K562 (cell line): ENCODE data around the gene ADCY4. TPM values are rescaled to one million over a fixed set of nuclear protein-coding genes. Genes with fewer than 3 reads are reported as not detected.

ENCODE experiments used
- AFF1 ChIP-seq, 2 experiments: fragments of 450-650 bp; IDR thresholded peaks; 2 replicates each; pipeline ENCODE4 v1.6.1; 2018; ENCODE audit warnings: mild to moderate bottlenecking in 2 of 2, low read depth in 1 of 2; ENCODE audit not compliant: partially characterized antibody in 2 of 2
- ATF4 ChIP-seq: fragments of 450-650 bp; formaldehyde crosslinking; IDR thresholded peaks from 2 replicates; pipeline ENCODE4 v1.4.0; 2022; ENCODE audit warnings: mild to moderate bottlenecking, moderate library complexity
- CBFB ChIP-seq: sonication (generic); formaldehyde crosslinking; IDR thresholded peaks from 2 replicates; pipeline ENCODE4 v1.4.0; 2020; ENCODE audit warnings: mild to moderate bottlenecking, missing genetic modification reagents
- CBX8 ChIP-seq: fragments of 200-600 bp; sonication (generic); IDR thresholded peaks from 2 replicates; pipeline ENCODE4 v1.6.1; 2012; ENCODE audit warnings: borderline replicate concordance, mixed run types, low read depth, mild to moderate bottlenecking, moderate library complexity, mixed read lengths, low read length, control low read depth, inconsistent platforms; ENCODE audit not compliant: poor library complexity, severe bottlenecking; ENCODE audit errors: extremely low read depth
- LCOR ChIP-seq: sonication (generic); formaldehyde crosslinking; IDR thresholded peaks from 2 replicates; pipeline ENCODE4 v1.8.0; 2022; ENCODE audit warnings: mild to moderate bottlenecking, missing genetic modification reagents
- MCM3 ChIP-seq: fragments of 450-650 bp; IDR thresholded peaks from 2 replicates; pipeline ENCODE4 v1.6.1; 2016
- MITF ChIP-seq: IDR thresholded peaks from 2 replicates; pipeline ENCODE4 v1.6.1; 2014; ENCODE audit warnings: antibody characterized with exemption
- NFXL1 ChIP-seq: fragments of 450-650 bp; formaldehyde crosslinking; IDR thresholded peaks from 2 replicates; pipeline ENCODE4 v1.4.0; 2021; ENCODE audit warnings: mild to moderate bottlenecking
- POLR3A ChIP-seq: IDR thresholded peaks from 2 replicates; pipeline ENCODE4 v1.6.1; 2011; ENCODE audit warnings: borderline replicate concordance, mild to moderate bottlenecking, moderate library complexity; ENCODE audit not compliant: insufficient read length, insufficient read depth; ENCODE audit errors: extremely low read depth
- RBM39 ChIP-seq: fragments of 200-400 bp; formaldehyde crosslinking; optimal IDR thresholded peaks from 2 replicates; pipeline ENCODE3; 2018; ENCODE audit warnings: low read depth, low read length
- SMAD1 ChIP-seq: fragments of 150-350 bp; IDR thresholded peaks from 2 replicates; pipeline ENCODE4 v1.6.1; 2014; ENCODE audit warnings: low read length, low read depth; ENCODE audit not compliant: partially characterized antibody
- SRSF1 ChIP-seq: fragments of 200-400 bp; formaldehyde crosslinking; IDR thresholded peaks from 2 replicates; pipeline ENCODE4 v1.6.1; 2017; ENCODE audit warnings: mild to moderate bottlenecking, low read depth, low read length, moderate library complexity
- TEAD4 ChIP-seq, 2 experiments: sonication (generic) in 1 of 2; formaldehyde crosslinking in 1 of 2; IDR thresholded peaks; 2 replicates each; pipeline versions ENCODE4 v1.6.1 to v1.8.0; 2012 to 2022; ENCODE audit warnings: borderline replicate concordance in 1 of 2, inconsistent platforms in 1 of 2, low read length in 1 of 2, mild to moderate bottlenecking in 1 of 2, missing genetic modification reagents in 1 of 2
- TSC22D4 ChIP-seq: fragments of 450-650 bp; IDR thresholded peaks from 2 replicates; pipeline ENCODE4 v1.6.1; 2016; ENCODE audit warnings: missing genetic modification characterization, missing biosample characterization, control low read depth
- ZBTB49 ChIP-seq: sonication (generic); formaldehyde crosslinking; IDR thresholded peaks from 2 replicates; pipeline ENCODE4 v1.8.0; 2022; ENCODE audit warnings: missing genetic modification reagents, mild to moderate bottlenecking, borderline replicate concordance
- ZNF445 ChIP-seq: fragments of 250-450 bp; sonication (Bioruptor Pico); IDR thresholded peaks from 2 replicates; pipeline ENCODE4 v1.4.0; 2020; ENCODE audit warnings: low read depth, mild to moderate bottlenecking, moderate library complexity
- polyA plus RNA-seq, 8 experiments: library from polyadenylated mRNA; depleted of rRNA in 4 of 8; stranded (reverse) in 5 of 8; unstranded in 3 of 8; fragments of >200 nt; fragmentation: Nextera tagmentation in 2 of 8; fragmentation: Illumina TruSeq in 1 of 8; extraction: Ambion mirVana in 2 of 8; extraction: Trizol in 1 of 8; gene quantifications; 2 replicates each; pipeline versions ENCODE4 v1.2.1 to v1.2.3, GENCODE V29; 2011 to 2014; ENCODE audit warnings: inconsistent platforms in 1 of 8, missing spikeins in 1 of 8
- total RNA-seq, 7 experiments: library from RNA; depleted of rRNA in 6 of 7; stranded (reverse); fragments of >200 nt in 6 of 7; fragmentation: Illumina TruSeq in 2 of 7; extraction: Trizol in 2 of 7; gene quantifications; 2 replicates each; pipeline versions ENCODE4 v1.2.1 to v1.2.3, GENCODE V29; 2011 to 2021; ENCODE audit warnings: low replicate concordance in 1 of 7
- TF ChIP-seq, protein P1 (sequence below): sonication (generic); formaldehyde crosslinking; IDR thresholded peaks from 2 replicates; pipeline ENCODE4 v1.8.0; 2022; ENCODE audit warnings: mild to moderate bottlenecking, missing genetic modification reagents

The ADCY4 gene
- total and polyA plus RNA-seq, 9 of the 15 experiments (the other 6 are each of a cell fraction or from before 2014, with no cell fraction given), result 0.04 to 0.31 (median 0.15) TPM; not detected in 2

DNA sequence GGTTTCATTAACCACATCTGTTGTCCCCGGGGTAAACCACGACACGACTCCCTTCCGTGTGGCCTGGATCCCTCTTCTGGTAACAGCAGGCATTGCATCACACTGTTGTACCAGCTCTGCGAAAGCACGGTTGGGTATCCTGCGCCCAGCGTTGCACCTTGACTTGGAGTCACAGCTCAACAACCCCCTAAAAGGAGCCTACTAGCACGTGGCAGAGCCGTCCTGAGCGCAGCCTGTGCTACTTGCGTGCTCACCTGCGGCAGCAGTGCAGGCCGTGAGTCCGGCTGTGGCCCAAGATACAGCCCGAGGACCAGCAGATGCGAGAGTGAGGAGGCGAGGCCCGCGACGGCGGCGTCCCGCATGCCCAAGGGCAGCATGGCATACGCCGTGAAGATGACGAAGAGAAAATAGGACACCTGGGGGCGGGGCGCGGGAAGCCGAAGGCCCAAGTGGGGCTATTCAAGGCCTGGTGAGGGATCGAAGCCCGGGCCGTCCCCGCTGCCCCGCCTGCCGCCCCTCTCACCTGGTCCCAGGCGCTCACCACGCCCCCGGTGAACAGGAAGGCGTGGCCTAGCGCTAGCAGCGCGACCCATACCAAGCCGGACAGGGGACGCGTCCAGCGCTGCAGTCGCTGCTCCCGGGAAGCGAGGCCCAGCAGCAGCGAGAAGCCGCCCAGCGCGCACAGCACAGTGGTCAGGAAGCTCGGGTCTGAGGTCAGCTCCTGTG is 2.4 kb downstream of the ADCY4 start (continued):
- TF ChIP-seq ZBTB49 (CRISPR knock-in tag) (no peak), CBX8 (no peak), TEAD4 (IDR thresholded peaks at IDR 0.05; ENCODE audit: low read length) (no peak), TEAD4 (CRISPR knock-in tag; IDR thresholded peaks at IDR 0.05; ENCODE audit: borderline replicate concordance) (no peak), LCOR (CRISPR knock-in tag) (no peak), POLR3A (no peak), AFF1 (IDR thresholded peaks at IDR 0.05; ENCODE audit: low read depth in 1 of 2, partially characterized antibody in 2 of 2) (no peak), MITF (no peak), MCM3 (no peak), CBFB (CRISPR knock-in tag) (no peak; the same call in 1 of the 2 replicates), TSC22D4 (tag) (no peak), ATF4 (CRISPR knock-in tag) (peak; percentile 23; the same call in 1 of the 2 replicates), ZNF445 (CRISPR knock-in tag) (no peak), NFXL1 (no peak), RBM39 (no peak), SRSF1 (no peak), SMAD1 (no peak)
- TF ChIP-seq, protein P1, sequence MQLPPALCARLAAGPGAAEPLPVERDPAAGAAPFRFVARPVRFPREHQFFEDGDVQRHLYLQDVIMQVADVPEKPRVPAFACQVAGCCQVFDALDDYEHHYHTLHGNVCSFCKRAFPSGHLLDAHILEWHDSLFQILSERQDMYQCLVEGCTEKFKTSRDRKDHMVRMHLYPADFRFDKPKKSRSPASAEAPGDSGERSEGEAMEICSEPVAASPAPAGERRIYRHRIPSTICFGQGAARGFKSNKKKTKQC (CRISPR knock-in tag), result no peak
